ENCODE data around the gene GCH1.

GCH1 gene, protein sequence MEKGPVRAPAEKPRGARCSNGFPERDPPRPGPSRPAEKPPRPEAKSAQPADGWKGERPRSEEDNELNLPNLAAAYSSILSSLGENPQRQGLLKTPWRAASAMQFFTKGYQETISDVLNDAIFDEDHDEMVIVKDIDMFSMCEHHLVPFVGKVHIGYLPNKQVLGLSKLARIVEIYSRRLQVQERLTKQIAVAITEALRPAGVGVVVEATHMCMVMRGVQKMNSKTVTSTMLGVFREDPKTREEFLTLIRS

DNA sequence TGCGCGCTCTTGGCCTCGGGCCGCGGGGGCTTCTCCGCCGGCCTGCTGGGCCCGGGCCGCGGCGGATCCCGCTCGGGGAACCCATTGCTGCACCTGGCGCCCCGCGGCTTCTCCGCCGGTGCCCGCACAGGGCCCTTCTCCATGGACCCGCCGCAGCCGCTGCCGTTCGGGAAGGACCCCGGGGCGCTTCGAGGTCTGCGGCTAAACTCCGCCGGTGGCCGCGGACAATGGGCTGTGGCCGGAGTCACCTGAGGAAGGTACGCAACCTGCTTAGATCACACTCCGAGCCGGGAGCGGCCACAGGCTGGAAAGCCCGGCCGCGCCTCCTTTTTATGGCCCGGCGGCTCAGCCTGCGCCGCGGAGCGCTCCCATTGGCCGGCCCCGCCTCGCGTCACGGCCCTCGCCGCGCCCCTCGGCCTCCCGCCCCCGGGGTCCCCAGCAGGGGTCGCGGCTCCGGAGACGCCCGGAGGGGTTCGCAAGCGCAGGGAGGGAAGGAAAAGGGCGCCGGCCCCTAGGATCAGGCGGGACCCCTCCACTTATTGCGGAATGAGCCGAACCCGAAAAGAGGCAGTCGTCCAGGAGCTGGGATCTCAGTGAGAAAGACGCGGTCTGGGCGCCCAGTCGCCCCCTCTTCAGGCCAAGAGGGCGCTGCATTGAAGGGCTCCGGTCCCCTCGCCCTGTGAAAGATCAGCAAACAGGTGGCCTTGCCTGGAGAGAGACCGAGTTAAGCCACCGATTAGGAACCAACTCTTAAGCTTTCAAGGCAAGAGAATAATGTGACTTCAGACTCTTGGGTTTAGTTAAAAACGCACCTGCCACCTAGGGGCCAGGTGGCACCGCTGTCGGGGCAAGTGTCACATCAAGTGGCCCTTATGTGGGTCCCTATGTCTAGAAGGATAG, at the start of gene GCH1:
TSS of gene GCH1 (minus strand) at position 306 of the 900 bp plus-strand sequence. CDS start at position 143, 163 bp downstream.
- H3K4me3 ChIP-seq (ENCODE audit: low read length), result peak within 1 kb of the TSS; percentile 66
- H3K9me3 ChIP-seq (ENCODE audit: low read length), result no peaks in the 10 kb centered on the region
- no peaks in the 10 kb centered on the region for H3K36me3 ChIP-seq (ENCODE audit: insufficient read depth, low read length)
- H3K27me3 ChIP-seq (ENCODE audit: insufficient read depth, low read length), result peaks cover 17% of the 10 kb centered on the region
- peaks cover 11% of the 10 kb centered on the region for H3K4me1 ChIP-seq (ENCODE audit: insufficient read depth, low read length)
- H2AFZ ChIP-seq (ENCODE audit: low read depth, low read length), result peak within 1 kb of the TSS; percentile 90

DNA sequence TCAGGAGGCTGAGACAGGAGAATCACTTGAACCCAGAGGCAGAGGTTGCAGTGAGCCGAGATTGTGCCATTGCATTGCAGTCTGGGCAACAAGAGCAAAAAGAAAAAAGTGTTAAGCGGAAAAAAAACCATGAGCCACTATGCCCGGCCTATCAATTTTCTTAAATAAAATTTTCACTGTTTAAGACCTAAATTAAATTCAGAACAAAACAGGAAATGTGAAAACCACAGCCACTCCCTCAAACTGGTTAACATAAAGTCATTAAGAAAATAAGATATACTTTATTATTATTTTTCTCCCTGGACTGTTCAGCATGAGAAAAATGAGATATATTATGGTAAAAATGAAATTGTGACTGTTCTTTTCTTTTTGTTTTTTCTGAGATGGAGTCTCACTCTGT, 44.6 kb upstream of the GCH1 start:
- H3K36me3 ChIP-seq (ENCODE audit: insufficient read depth, low read length), result peaks cover 34% of the 10 kb centered on the region
- no peak overlapping the region for H2AFZ ChIP-seq (ENCODE audit: low read depth, low read length)
- H3K9me3 ChIP-seq (ENCODE audit: low read length), result peaks cover 8% of the 10 kb centered on the region
- no peak overlapping the region for H3K4me3 ChIP-seq (ENCODE audit: low read length)
- no peaks in the 10 kb centered on the region for H3K4me1 ChIP-seq (ENCODE audit: insufficient read depth, low read length)
- no peaks in the 10 kb centered on the region for H3K27me3 ChIP-seq (ENCODE audit: insufficient read depth, low read length)

DNA sequence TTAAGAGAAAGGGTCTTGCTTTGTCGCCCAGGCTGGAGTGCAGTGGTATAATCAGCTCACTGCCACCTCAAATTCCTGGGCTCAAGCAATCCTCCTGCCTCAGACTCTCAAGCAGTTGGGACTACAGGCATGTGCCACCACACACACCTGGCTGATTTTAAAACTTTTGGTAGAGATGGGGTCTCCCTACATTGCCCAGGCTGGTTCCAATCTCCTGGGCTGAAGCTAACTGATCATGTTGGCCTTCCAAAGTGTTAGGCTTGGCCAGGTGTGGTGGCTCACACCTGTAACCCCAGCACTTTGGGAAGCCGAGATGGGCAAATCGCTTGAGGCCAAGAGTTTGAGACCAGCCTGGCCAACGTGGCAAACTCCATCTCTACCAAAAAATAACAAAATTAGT, 43.9 kb upstream of the GCH1 start:
- H3K9me3 ChIP-seq (ENCODE audit: low read length), result peaks cover 8% of the 10 kb centered on the region

DNA sequence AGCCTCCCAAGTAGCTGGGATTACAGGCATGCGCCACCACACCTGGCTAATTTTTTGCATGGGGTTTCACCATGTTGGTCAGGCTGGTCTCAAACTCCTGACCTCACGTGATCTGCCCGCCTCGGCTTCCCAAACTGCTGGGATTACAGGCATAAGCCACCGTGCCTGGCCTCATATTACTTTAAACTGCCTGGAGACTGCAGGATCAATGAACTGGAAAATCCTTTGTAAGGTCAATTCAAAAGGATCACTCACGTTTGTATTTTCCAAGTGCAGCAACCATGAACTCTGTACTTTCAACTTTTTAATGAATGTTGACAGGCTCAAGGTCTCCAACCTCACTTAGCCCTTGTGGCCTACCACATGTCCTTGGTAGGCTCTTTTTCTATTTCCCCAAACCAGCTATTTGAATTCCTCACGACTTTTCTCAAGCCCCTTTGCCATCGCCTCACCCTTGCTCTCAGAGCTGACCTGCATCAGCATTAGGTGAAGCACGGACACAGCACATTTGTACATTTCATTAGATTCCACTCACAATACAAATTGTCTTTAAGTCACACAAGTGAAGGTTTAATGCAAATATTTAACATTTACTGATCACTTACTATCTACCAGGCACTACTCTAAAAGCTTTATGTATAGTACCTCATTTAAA, 42.2 kb upstream of the GCH1 start:
- Histone ChIP-seq H2AFZ (ENCODE audit: low read depth, low read length) (no peak overlapping the region), H3K4me1 (ENCODE audit: insufficient read depth, low read length) (no peaks in the 10 kb centered on the region), H3K27me3 (ENCODE audit: insufficient read depth, low read length) (no peaks in the 10 kb centered on the region), H3K4me3 (ENCODE audit: low read length) (no peak overlapping the region), H3K9me3 (ENCODE audit: low read length) (peaks cover 8% of the 10 kb centered on the region), H3K36me3 (ENCODE audit: insufficient read depth, low read length) (peaks cover 47% of the 10 kb centered on the region)

More for the DNA sequence above, 43.9 kb upstream of the GCH1 start:
- Histone ChIP-seq H2AFZ (ENCODE audit: low read depth, low read length) (no peak overlapping the region), H3K36me3 (ENCODE audit: insufficient read depth, low read length) (peaks cover 34% of the 10 kb centered on the region), H3K4me3 (ENCODE audit: low read length) (no peak overlapping the region), H3K4me1 (ENCODE audit: insufficient read depth, low read length) (no peaks in the 10 kb centered on the region), H3K27me3 (ENCODE audit: insufficient read depth, low read length) (no peaks in the 10 kb centered on the region)

DNA sequence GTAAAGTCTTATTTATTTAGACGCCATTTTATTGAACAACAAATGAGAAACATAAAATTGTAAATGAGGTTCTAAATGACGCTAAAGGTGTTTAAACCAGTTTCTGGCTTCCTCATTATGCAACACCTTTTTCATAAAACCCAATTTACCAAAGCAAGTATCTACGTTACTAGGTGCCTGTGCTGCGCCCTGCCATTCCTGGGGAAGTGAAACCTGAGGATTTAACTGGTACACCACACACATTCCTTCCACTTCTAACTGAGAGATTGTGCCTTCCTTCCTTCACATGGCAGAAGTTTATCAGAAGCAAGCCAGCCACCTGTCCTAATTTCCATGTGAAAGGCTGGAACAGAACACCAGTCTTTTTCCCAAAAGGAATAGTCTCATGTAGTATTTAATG, 40.3 kb upstream of the GCH1 start:
- Histone ChIP-seq H3K4me3 (ENCODE audit: low read length) (no peak overlapping the region), H3K4me1 (ENCODE audit: insufficient read depth, low read length) (no peaks in the 10 kb centered on the region), H3K27me3 (ENCODE audit: insufficient read depth, low read length) (no peaks in the 10 kb centered on the region), H3K9me3 (ENCODE audit: low read length) (peaks cover under 1% of the 10 kb centered on the region), H3K36me3 (ENCODE audit: insufficient read depth, low read length) (peaks cover 37% of the 10 kb centered on the region), H2AFZ (ENCODE audit: low read depth, low read length) (no peak overlapping the region)

DNA sequence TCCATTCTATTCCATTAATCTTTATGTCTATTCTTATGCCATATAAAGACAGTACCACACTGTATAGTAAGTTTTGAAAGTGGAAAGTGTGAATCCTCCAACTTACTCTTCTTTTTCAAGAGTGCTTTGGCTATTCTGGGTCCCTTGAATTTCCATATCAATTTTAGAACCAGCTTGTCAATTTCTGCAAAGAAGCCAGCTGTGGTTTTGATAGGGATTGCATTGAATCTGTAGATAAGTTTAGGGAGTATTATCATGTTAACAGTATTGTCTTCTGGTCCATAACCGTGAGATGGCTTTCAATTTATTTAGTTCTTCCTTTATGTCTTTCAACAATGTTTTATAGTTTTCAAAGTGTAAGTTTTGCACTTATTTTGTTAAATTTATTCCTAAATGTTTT, 34.2 kb upstream of the GCH1 start:
- Histone ChIP-seq H3K36me3 (ENCODE audit: insufficient read depth, low read length) (peaks cover 19% of the 10 kb centered on the region), H3K4me1 (ENCODE audit: insufficient read depth, low read length) (no peaks in the 10 kb centered on the region), H3K9me3 (ENCODE audit: low read length) (no peaks in the 10 kb centered on the region), H3K4me3 (ENCODE audit: low read length) (no peak overlapping the region), H2AFZ (ENCODE audit: low read depth, low read length) (no peak overlapping the region), H3K27me3 (ENCODE audit: insufficient read depth, low read length) (no peaks in the 10 kb centered on the region)

DNA sequence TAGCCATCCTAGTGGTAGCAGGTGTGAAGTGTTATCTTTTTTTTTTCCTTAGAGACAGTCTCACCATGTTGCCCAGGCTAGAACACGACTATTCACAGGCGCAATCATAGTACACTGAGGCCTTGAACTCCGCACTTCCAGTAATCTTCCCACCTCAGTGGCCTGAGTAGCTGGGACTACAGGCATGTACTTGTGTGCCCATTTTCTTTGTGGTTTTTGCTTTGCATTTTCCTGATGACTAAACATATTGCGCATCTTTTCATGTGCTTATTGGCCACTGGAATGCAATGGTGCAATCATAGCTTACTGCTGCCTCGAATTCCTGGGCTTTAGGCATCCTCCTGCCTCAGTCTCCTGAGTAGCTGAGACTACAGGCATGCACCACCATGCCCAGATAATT, 33.3 kb upstream of the GCH1 start:
- Histone ChIP-seq H3K9me3 (ENCODE audit: low read length) (no peaks in the 10 kb centered on the region), H2AFZ (ENCODE audit: low read depth, low read length) (no peak overlapping the region), H3K4me3 (ENCODE audit: low read length) (no peak overlapping the region), H3K36me3 (ENCODE audit: insufficient read depth, low read length) (peaks cover 17% of the 10 kb centered on the region), H3K27me3 (ENCODE audit: insufficient read depth, low read length) (no peaks in the 10 kb centered on the region), H3K4me1 (ENCODE audit: insufficient read depth, low read length) (no peaks in the 10 kb centered on the region)

DNA sequence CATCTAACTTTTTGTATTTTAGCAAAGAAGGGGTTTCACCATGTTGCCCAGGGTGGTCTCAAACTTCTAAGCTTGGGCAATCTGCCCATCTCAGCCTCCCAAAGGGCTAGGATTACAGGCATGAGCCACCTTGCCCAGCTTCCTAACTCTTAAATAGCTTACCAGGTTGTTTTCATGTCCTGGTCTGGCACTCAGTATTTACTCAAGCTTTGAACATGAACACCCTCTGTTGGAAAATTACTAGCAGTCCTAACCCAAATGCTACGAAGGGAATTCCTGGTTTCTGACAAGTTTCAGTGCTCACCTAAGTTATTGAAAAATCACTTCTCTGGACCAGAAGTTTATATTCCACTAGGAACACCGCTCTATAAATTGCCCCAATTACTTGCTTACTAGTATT, 32.5 kb upstream of the GCH1 start:
- Histone ChIP-seq H3K4me1 (ENCODE audit: insufficient read depth, low read length) (no peaks in the 10 kb centered on the region), H3K36me3 (ENCODE audit: insufficient read depth, low read length) (peaks cover 8% of the 10 kb centered on the region), H3K27me3 (ENCODE audit: insufficient read depth, low read length) (no peaks in the 10 kb centered on the region), H3K9me3 (ENCODE audit: low read length) (no peaks in the 10 kb centered on the region), H3K4me3 (ENCODE audit: low read length) (no peak overlapping the region), H2AFZ (ENCODE audit: low read depth, low read length) (no peak overlapping the region)

DNA sequence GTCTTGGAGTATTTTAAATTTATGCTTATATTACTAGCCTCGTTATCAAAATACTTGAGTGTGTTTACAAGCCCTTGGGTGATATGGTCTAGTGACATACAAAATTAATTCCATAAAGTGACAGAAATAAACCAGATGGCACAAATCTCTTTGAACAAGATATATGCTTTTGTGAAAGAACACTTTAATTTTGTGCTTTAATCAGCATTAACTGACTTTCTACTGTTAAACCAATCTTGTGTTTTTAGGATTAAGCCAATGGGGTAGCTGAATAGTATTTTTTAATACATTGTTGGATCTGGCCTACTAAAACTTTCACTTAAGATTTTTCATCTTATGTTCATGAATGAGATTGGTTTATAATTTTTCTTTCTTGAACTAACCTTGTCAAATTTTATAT, 30.4 kb upstream of the GCH1 start:
- Histone ChIP-seq H3K9me3 (ENCODE audit: low read length) (no peaks in the 10 kb centered on the region), H2AFZ (ENCODE audit: low read depth, low read length) (no peak overlapping the region), H3K27me3 (ENCODE audit: insufficient read depth, low read length) (no peaks in the 10 kb centered on the region), H3K4me3 (ENCODE audit: low read length) (no peak overlapping the region), H3K4me1 (ENCODE audit: insufficient read depth, low read length) (no peaks in the 10 kb centered on the region), H3K36me3 (ENCODE audit: insufficient read depth, low read length) (peaks cover 6% of the 10 kb centered on the region)

DNA sequence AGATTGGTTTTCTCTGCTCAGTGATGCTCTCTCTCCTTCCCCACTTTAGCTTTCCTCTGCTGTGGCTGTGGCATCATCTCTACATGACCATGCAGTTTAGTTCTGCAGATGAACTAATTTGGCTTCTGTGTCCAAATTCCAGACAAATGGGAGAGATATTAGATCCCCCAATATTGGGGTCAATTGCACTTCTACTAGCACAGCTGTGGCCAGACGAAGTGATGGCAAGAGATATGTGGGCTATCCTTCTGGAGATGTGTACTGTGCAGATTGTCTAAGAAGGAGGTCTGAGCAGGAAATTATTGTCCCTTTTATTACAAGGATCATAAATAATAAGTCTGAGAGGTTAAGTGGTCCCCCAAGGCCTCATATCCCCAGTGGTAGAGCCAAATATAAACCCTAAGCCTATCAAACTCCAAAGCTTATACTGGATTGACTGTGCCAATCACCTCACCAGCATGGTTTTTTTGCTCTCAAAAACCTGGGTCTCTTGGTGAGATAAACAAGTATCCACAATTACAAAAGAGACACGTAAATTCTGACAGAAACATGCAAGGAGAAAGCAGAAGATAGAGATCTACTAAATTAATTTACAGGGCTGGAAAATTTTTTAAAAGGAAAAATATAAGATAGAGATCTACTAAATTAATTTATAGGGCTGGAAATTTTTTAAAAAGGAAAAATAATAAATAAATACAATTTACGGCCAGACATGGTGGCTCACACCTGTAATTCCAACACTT, 29.1 kb upstream of the GCH1 start:
- Histone ChIP-seq H3K9me3 (ENCODE audit: low read length) (no peaks in the 10 kb centered on the region), H3K27me3 (ENCODE audit: insufficient read depth, low read length) (no peaks in the 10 kb centered on the region), H2AFZ (ENCODE audit: low read depth, low read length) (no peak overlapping the region)

DNA sequence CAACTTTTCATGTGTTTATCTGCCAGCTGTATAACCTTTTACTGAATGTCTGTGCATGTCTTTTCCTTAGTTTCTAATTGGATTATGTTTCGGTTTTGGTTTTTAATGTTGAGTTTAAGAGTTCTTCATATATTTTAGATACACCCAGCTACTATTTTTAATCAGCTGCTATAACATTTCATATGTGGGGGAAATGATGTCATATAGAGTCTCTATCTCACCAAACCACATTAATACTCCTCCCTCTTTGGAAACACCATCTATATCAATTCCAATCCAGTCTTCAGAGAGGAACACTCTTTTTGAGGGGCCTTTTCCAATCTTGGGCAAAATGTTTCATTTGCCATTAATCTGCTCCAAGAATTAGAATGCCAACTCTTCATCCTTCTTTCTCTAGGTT, 28.5 kb upstream of the GCH1 start:
- H3K36me3 ChIP-seq (ENCODE audit: insufficient read depth, low read length), result peaks cover 3% of the 10 kb centered on the region
- no peaks in the 10 kb centered on the region for H3K9me3 ChIP-seq (ENCODE audit: low read length)
- H3K27me3 ChIP-seq (ENCODE audit: insufficient read depth, low read length), result no peaks in the 10 kb centered on the region
- no peaks in the 10 kb centered on the region for H3K4me1 ChIP-seq (ENCODE audit: insufficient read depth, low read length)
- H2AFZ ChIP-seq (ENCODE audit: low read depth, low read length), result no peak overlapping the region
- H3K4me3 ChIP-seq (ENCODE audit: low read length), result no peak overlapping the region

More for the DNA sequence above, 29.1 kb upstream of the GCH1 start:
- Histone ChIP-seq H3K4me1 (ENCODE audit: insufficient read depth, low read length) (no peaks in the 10 kb centered on the region), H3K36me3 (ENCODE audit: insufficient read depth, low read length) (peaks cover 3% of the 10 kb centered on the region), H3K4me3 (ENCODE audit: low read length) (no peak overlapping the region)

DNA sequence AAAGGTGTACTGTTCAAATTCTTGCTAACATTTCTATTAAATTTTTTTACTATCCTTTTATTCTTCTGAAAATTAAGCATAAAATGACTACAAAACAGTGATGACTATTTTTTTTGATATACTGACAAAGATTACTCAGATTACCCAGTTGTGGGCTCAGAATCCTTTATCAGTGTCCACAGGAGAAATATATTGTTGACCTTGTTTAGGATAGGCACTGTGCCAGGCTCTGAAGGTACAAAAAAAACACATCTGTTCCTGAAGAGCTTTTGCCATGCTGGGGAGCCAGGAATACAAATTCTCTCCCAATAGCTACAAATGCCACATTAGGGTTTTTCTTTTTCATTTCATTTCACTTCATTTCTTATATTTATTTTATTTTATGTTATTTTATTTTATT, 26.9 kb upstream of the GCH1 start:
- H3K4me1 ChIP-seq (ENCODE audit: insufficient read depth, low read length), result no peaks in the 10 kb centered on the region
- no peaks in the 10 kb centered on the region for H3K9me3 ChIP-seq (ENCODE audit: low read length)
- no peaks in the 10 kb centered on the region for H3K27me3 ChIP-seq (ENCODE audit: insufficient read depth, low read length)
- no peak overlapping the region for H3K4me3 ChIP-seq (ENCODE audit: low read length)
- no peaks in the 10 kb centered on the region for H3K36me3 ChIP-seq (ENCODE audit: insufficient read depth, low read length)
- H2AFZ ChIP-seq (ENCODE audit: low read depth, low read length), result no peak overlapping the region

Data from neuron (in vitro differentiated cells).